Stomach (tissue), 9 donors: Measurements from ENCODE around the gene CTNNA1. TPM values are rescaled to one million over a fixed set of nuclear protein-coding genes. Genes with fewer than 3 reads are reported as not detected.

Experiments
- DNase-seq, 2 donors: peaks; one replicate each; pipeline versions ENCODE4 v3.0.0 to v3.0.0-alpha.2; 2013 to 2019
- H3K27ac ChIP-seq, 5 donors: fragments of 200-600 bp in 4 of 5; sonication (generic) in 4 of 5; one replicate each; pipeline ENCODE4 v1.5.1; 2013 to 2019; ENCODE audit warnings: mild to moderate bottlenecking in 1 of 5, moderate library complexity in 1 of 5
- H3K27me3 ChIP-seq, 3 donors: fragments of 200-600 bp; sonication (generic); one replicate each; pipeline ENCODE4 v1.5.1; 2017 to 2019; ENCODE audit warnings: mixed run types in 1 of 3
- H3K36me3 ChIP-seq, 4 donors: fragments of 200-600 bp; sonication (generic); 1 replicate in 3 of 4; 2 replicates in 1 of 4; pipeline ENCODE4 v1.5.1; 2016 to 2019
- H3K4me1 ChIP-seq, 4 donors: fragments of 200-600 bp; sonication (generic); one replicate each; pipeline ENCODE4 v1.5.1; 2016 to 2019
- H3K4me3 ChIP-seq, 4 donors: fragments of 200-600 bp; sonication (generic) in 3 of 4; one replicate each; pipeline ENCODE4 v1.5.1; 2016 to 2019; ENCODE audit warnings: mild to moderate bottlenecking in 1 of 4
- H3K9me3 ChIP-seq, 4 donors: fragments of 200-600 bp; sonication (generic); one replicate each; pipeline ENCODE4 v1.5.1; 2016 to 2019
- CTCF ChIP-seq, 7 experiments: fragments of 450-650 bp in 4 of 7; fragments of 200-600 bp in 3 of 7; sonication (generic) in 3 of 7; IDR thresholded peaks; one replicate each; pipeline ENCODE4 v1.5.1; 2016 to 2019; ENCODE audit warnings: antibody characterized with exemption in 7 of 7, control low read depth in 2 of 7, mild to moderate bottlenecking in 1 of 7
- EP300 ChIP-seq: sonication (generic); formaldehyde crosslinking; IDR thresholded peaks from one replicate; pipeline ENCODE4 v1.6.1; 2017; ENCODE audit warnings: antibody characterized with exemption
- POLR2A ChIP-seq, 4 donors: fragments of 450-650 bp; IDR thresholded peaks; one replicate each; pipeline ENCODE4 v1.6.1; 2016; ENCODE audit warnings: antibody characterized with exemption in 4 of 4, control low read depth in 2 of 4, mild to moderate bottlenecking in 1 of 4, moderate library complexity in 1 of 4
- POLR2AphosphoS5 ChIP-seq, 3 donors: sonication (generic); formaldehyde crosslinking; IDR thresholded peaks; one replicate each; pipeline ENCODE4 v1.6.1; 2016; ENCODE audit warnings: antibody characterized with exemption in 3 of 3
- WGBS, 5 donors: extraction: QIAGEN DNeasy Blood & Tissue Kit in 3 of 5; methylation state at CpG; one replicate each; pipeline versions ENCODE4 v1.1.5 to v1.1.7; 2013 to 2018; 5-methylcytosine and 5-hydroxymethylcytosine counted together
- intact Hi-C: fragments of 100-400 bp; cut with DNase I; formaldehyde crosslinking; loops from one replicate; pipeline ENCODE4 v1.15.1; 2023; ENCODE audit warnings: low total_unique reads
- polyA plus RNA-seq, 3 donors: library from polyadenylated mRNA; stranded (reverse); fragments of 200-250 nt; gene quantifications; one replicate each; pipeline ENCODE4 v1.2.3, GENCODE V29; 2013
- total RNA-seq, 5 donors: library from RNA; depleted of rRNA; stranded (reverse); fragments of >200 nt; gene quantifications; one replicate each; pipeline versions ENCODE4 v1.1.0 to v1.2.3, GENCODE V29; 2014 to 2016
- donor health status: healthy with polysubstance abuse.
- donor health status: Bipolar disorder and iron deficiency.
- donor health status: healthy.

The CTNNA1 gene
- total and polyA plus RNA-seq, 8 donors: 88.7 to 531 (median 214) TPM

- DNase-seq: no peak
- intact Hi-C loops: no loop called here
- Histone ChIP-seq H3K4me1 (peaks cover 0 to 28% (median 8%) of the 10 kb centered on the region in 4 donors), H3K9me3 (no peaks in the 10 kb centered on the region), H3K27ac (no peak overlapping the region), H3K36me3 (peaks cover 0 to 3% (median 0%) of the 10 kb centered on the region in 4 donors), H3K4me3 (no peak overlapping the region), H3K27me3 (no peaks in the 10 kb centered on the region)
- TF ChIP-seq EP300: no peak
- TF ChIP-seq POLR2A (IDR thresholded peaks at IDR 0.05): no peak
- WGBS, 5 donors: 56 to 82% (median 72%) methylated on average over 7 of the region's 7 CpGs
These were observed 228.4 kb downstream of the CTNNA1 start for GRCh38 chr5:138981586-138981985.

- Histone ChIP-seq H3K27ac (no peak overlapping the region), H3K9me3 (no peaks in the 10 kb centered on the region), H3K4me1 (peaks cover 0 to 28% (median 8%) of the 10 kb centered on the region in 4 donors), H3K27me3 (no peaks in the 10 kb centered on the region), H3K4me3 (no peak overlapping the region), H3K36me3 (peaks cover 0 to 3% (median 0%) of the 10 kb centered on the region in 4 donors)
- intact Hi-C loops: no loop called here
- TF ChIP-seq POLR2A (IDR thresholded peaks at IDR 0.05) (no peak), POLR2AphosphoS5 (IDR thresholded peaks at IDR 0.05) (no peak), CTCF (IDR thresholded peaks at IDR 0.05) (no peak), EP300 (no peak)
- no peak for DNase-seq
- 72 to 92% (median 83%) methylated on average over 2 of the region's 2 CpGs for WGBS, 5 donors
These were observed 230.8 kb downstream of the CTNNA1 start for GRCh38 chr5:138983984-138984383.

Other genes with a start within 250 kb of the CTNNA1 start
- 100 to 1,000 TPM in 1 of 5 donors, 10 to 100 TPM in 3, 1 to 10 TPM in 1; 9.0 to 119 (median 53.3) TPM for gene ETF1, start 210.2 kb upstream of the CTNNA1 start, total RNA-seq
- 10 to 100 TPM; 35.7 to 66.3 (median 48.7) TPM for gene ETF1, start 210.2 kb upstream of the CTNNA1 start, polyA plus RNA-seq
- 100 to 1,000 TPM; 157 to 427 (median 196) TPM for gene HSPA9, start 178.0 kb upstream of the CTNNA1 start, total RNA-seq
- gene HSPA9, start 178.0 kb upstream of the CTNNA1 start, polyA plus RNA-seq: 10 to 100 TPM; 68.8 to 78.2 (median 75.2) TPM
- gene LRRTM2, start 121.9 kb downstream of the CTNNA1 start, total RNA-seq: 1 to 10 TPM in 1 of 5 donors, not detected in 4; 1.5 TPM
- under 1 TPM in 1 of 3 donors, not detected in 2; 0.15 TPM for gene LRRTM2, start 121.9 kb downstream of the CTNNA1 start, polyA plus RNA-seq